Neural cell (in vitro differentiated cells): ENCODE data around the gene ZNF554. TPM values are rescaled to one million over a fixed set of nuclear protein-coding genes. Genes with fewer than 3 reads are reported as not detected.

Experiments
- H2AFZ ChIP-seq: fragments of 200-600, 300-800 bp; sonication (generic), shearing (Covaris generic); 2 replicates; pipeline ENCODE4 v1.6.0; 2014; ENCODE audit warnings: low read depth, mild to moderate bottlenecking, antibody characterized with exemption, low read length, moderate library complexity
- H3F3A ChIP-seq: fragments of 200-600 bp; shearing (Covaris generic); 2 replicates; pipeline ENCODE4 v1.6.1; 2016; ENCODE audit warnings: mild to moderate bottlenecking, moderate library complexity, mixed read lengths, antibody characterized with exemption, low read length; ENCODE audit not compliant: insufficient read depth, poor library complexity, severe bottlenecking
- H3K27ac ChIP-seq: fragments of 200-600, 300-800 bp; sonication (generic), shearing (Covaris generic); 2 replicates; pipeline ENCODE4 v1.5.1; 2014; ENCODE audit warnings: mild to moderate bottlenecking, low read length, moderate library complexity
- H3K27me3 ChIP-seq: fragments of 300-800, 200-600 bp; sonication (generic), shearing (Covaris generic); 2 replicates; pipeline ENCODE4 v1.6.0; 2014; ENCODE audit warnings: mild to moderate bottlenecking, low read depth, low read length, moderate library complexity; ENCODE audit not compliant: insufficient read depth
- H3K36me3 ChIP-seq: fragments of 300-800, 200-600 bp; sonication (generic), shearing (Covaris generic); 2 replicates; pipeline ENCODE4 v1.5.1; 2014; ENCODE audit warnings: mild to moderate bottlenecking, antibody characterized with exemption, low read length, moderate library complexity; ENCODE audit not compliant: insufficient read depth
- H3K4me2 ChIP-seq: fragments of 300-800, 200-600 bp; sonication (generic), shearing (Covaris generic); 2 replicates; pipeline ENCODE4 v1.6.0; 2014; ENCODE audit warnings: mild to moderate bottlenecking, low read length
- H3K4me3 ChIP-seq: fragments of 300-800, 200-600 bp; sonication (generic), shearing (Covaris generic); 2 replicates; pipeline ENCODE4 v1.5.1; 2014; ENCODE audit warnings: mild to moderate bottlenecking, low read length, moderate library complexity
- H3K79me2 ChIP-seq: fragments of 200-600 bp; shearing (Covaris generic); replicated peaks from 2 replicates; pipeline ENCODE4 v1.6.0; 2014; ENCODE audit warnings: mild to moderate bottlenecking, low read length, moderate library complexity; ENCODE audit not compliant: insufficient read depth
- H3K9ac ChIP-seq: fragments of 300-800, 200-600 bp; sonication (generic), shearing (Covaris generic); 2 replicates; pipeline ENCODE4 v1.6.1; 2016; ENCODE audit warnings: mild to moderate bottlenecking, low read length, mixed read lengths
- H3K9me2 ChIP-seq: fragments of 200-600 bp; shearing (Covaris generic); 2 replicates; pipeline ENCODE4 v1.6.1; 2016; ENCODE audit warnings: mild to moderate bottlenecking, low read length, mixed read lengths; ENCODE audit not compliant: insufficient read depth
- H3K9me3 ChIP-seq: fragments of 200-600, 300-800 bp; sonication (generic), shearing (Covaris generic); 2 replicates; pipeline ENCODE4 v1.6.1; 2016; ENCODE audit warnings: mild to moderate bottlenecking, mixed run types, low read length, moderate library complexity, mixed read lengths
- H4K20me1 ChIP-seq: fragments of 200-600 bp; shearing (Covaris generic); 2 replicates; pipeline ENCODE4 v1.6.1; 2016; ENCODE audit warnings: mild to moderate bottlenecking, mixed run types; ENCODE audit not compliant: insufficient read depth
- EP300 ChIP-seq: fragments of 450-650 bp; conservative IDR thresholded peaks from 2 replicates; pipeline ENCODE4 v1.6.1; 2014; ENCODE audit warnings: antibody characterized with exemption, mild to moderate bottlenecking, moderate library complexity; ENCODE audit not compliant: poor library complexity, severe bottlenecking
- EZH2 ChIP-seq: fragments of 200-600, 300-800 bp; shearing (Covaris generic), sonication (generic); IDR thresholded peaks from 2 replicates; pipeline ENCODE4 v1.6.1; 2014; ENCODE audit warnings: antibody characterized with exemption, low read length, borderline replicate concordance, mild to moderate bottlenecking; ENCODE audit not compliant: insufficient read depth, poor library complexity, severe bottlenecking
- MXI1 ChIP-seq: fragments of 450-650 bp; conservative IDR thresholded peaks from 2 replicates; pipeline ENCODE4 v1.6.1; 2014; ENCODE audit warnings: antibody characterized with exemption, mild to moderate bottlenecking; ENCODE audit not compliant: poor library complexity, severe bottlenecking
- POLR2AphosphoS5 ChIP-seq: IDR thresholded peaks from 2 replicates; pipeline ENCODE4 v1.6.1; 2012
- RAD21 ChIP-seq: fragments of 450-650 bp; conservative IDR thresholded peaks from 2 replicates; pipeline ENCODE4 v1.6.1; 2014; ENCODE audit warnings: antibody characterized with exemption, mild to moderate bottlenecking, moderate library complexity
- SMC3 ChIP-seq: fragments of 450-650 bp; conservative IDR thresholded peaks from 2 replicates; pipeline ENCODE4 v1.6.1; 2014; ENCODE audit warnings: antibody characterized with exemption, mild to moderate bottlenecking, moderate library complexity; ENCODE audit not compliant: poor library complexity
- TAF1 ChIP-seq: IDR thresholded peaks from 2 replicates; pipeline ENCODE4 v1.6.1; 2012; ENCODE audit warnings: low read depth
- polyA plus RNA-seq: library from polyadenylated mRNA; depleted of rRNA; stranded (reverse); fragments of >200 nt; gene quantifications from 2 replicates; pipeline ENCODE4 v1.2.3, GENCODE V29; 2014
- TF ChIP-seq, protein P1 (sequence below): fragments of 450-650 bp; IDR thresholded peaks from 2 replicates; pipeline ENCODE4 v1.5.1; 2014; ENCODE audit warnings: antibody characterized with exemption, mild to moderate bottlenecking, moderate library complexity; ENCODE audit not compliant: poor library complexity, severe bottlenecking
- TF ChIP-seq, protein P2 (sequence below): IDR thresholded peaks from 2 replicates; pipeline ENCODE4 v1.6.1; 2012; ENCODE audit warnings: borderline replicate concordance

Gene ZNF554
- polyA plus RNA-seq, 1 donor from 2014 or later = 22.5 TPM

DNA sequence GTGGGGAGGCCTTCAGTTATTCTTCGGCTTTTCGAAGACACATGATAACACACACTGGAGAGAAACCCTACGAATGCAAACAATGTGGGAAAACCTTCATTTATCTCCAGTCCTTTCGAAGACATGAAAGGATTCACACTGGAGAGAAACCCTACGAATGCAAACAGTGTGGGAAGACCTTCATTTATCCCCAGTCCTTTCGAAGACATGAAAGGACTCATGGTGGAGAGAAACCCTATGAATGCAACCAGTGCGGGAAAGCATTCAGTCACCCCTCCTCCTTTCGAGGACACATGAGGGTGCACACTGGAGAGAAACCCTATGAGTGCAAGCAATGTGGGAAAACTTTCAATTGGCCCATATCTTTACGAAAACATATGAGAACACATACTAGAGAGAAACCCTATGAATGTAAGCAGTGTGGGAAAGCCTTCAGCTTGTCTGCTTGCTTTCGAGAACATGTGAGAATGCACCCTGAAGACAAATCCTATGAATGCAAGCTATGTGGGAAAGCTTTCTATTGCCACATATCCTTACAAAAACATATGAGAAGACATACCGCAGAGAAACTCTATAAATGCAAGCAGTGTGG is 33.4 kb downstream of the ZNF554 start:
- H4K20me1 ChIP-seq = no peaks in the 10 kb centered on the region
- H3K36me3 ChIP-seq = peaks cover 30% of the 10 kb centered on the region
- peaks cover 3% of the 10 kb centered on the region for H3K79me2 ChIP-seq
- H2AFZ ChIP-seq = no peak overlapping the region
- H3K9ac ChIP-seq = no peak overlapping the region
- H3K4me3 ChIP-seq = no peak overlapping the region
- H3K27ac ChIP-seq = no peak overlapping the region
- no peaks in the 10 kb centered on the region for H3K27me3 ChIP-seq
- peaks cover 31% of the 10 kb centered on the region for H3K9me3 ChIP-seq
- H3K9me2 ChIP-seq = no peaks in the 10 kb centered on the region
- TF ChIP-seq SMC3 (no peak), TAF1 (no peak), EZH2 (no peak), EP300 (no peak), RAD21 (no peak), MXI1 (no peak), POLR2AphosphoS5 (no peak)
- TF ChIP-seq, protein P1, sequence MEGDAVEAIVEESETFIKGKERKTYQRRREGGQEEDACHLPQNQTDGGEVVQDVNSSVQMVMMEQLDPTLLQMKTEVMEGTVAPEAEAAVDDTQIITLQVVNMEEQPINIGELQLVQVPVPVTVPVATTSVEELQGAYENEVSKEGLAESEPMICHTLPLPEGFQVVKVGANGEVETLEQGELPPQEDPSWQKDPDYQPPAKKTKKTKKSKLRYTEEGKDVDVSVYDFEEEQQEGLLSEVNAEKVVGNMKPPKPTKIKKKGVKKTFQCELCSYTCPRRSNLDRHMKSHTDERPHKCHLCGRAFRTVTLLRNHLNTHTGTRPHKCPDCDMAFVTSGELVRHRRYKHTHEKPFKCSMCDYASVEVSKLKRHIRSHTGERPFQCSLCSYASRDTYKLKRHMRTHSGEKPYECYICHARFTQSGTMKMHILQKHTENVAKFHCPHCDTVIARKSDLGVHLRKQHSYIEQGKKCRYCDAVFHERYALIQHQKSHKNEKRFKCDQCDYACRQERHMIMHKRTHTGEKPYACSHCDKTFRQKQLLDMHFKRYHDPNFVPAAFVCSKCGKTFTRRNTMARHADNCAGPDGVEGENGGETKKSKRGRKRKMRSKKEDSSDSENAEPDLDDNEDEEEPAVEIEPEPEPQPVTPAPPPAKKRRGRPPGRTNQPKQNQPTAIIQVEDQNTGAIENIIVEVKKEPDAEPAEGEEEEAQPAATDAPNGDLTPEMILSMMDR = no peak
- TF ChIP-seq, protein P2, sequence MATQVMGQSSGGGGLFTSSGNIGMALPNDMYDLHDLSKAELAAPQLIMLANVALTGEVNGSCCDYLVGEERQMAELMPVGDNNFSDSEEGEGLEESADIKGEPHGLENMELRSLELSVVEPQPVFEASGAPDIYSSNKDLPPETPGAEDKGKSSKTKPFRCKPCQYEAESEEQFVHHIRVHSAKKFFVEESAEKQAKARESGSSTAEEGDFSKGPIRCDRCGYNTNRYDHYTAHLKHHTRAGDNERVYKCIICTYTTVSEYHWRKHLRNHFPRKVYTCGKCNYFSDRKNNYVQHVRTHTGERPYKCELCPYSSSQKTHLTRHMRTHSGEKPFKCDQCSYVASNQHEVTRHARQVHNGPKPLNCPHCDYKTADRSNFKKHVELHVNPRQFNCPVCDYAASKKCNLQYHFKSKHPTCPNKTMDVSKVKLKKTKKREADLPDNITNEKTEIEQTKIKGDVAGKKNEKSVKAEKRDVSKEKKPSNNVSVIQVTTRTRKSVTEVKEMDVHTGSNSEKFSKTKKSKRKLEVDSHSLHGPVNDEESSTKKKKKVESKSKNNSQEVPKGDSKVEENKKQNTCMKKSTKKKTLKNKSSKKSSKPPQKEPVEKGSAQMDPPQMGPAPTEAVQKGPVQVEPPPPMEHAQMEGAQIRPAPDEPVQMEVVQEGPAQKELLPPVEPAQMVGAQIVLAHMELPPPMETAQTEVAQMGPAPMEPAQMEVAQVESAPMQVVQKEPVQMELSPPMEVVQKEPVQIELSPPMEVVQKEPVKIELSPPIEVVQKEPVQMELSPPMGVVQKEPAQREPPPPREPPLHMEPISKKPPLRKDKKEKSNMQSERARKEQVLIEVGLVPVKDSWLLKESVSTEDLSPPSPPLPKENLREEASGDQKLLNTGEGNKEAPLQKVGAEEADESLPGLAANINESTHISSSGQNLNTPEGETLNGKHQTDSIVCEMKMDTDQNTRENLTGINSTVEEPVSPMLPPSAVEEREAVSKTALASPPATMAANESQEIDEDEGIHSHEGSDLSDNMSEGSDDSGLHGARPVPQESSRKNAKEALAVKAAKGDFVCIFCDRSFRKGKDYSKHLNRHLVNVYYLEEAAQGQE = no peak
- H3K4me2 ChIP-seq = no peak overlapping the region
- no peaks in the 10 kb centered on the region for H3F3A ChIP-seq

- no peak overlapping the region for H3K4me3 ChIP-seq
- H3K9ac ChIP-seq = no peak overlapping the region
- no peak overlapping the region for H3K4me2 ChIP-seq
- TF ChIP-seq SMC3 (no peak), POLR2AphosphoS5 (no peak), RAD21 (no peak), EZH2 (no peak), MXI1 (no peak), TAF1 (no peak), EP300 (no peak)
- TF ChIP-seq, protein P1 = no peak
- TF ChIP-seq, protein P2 = no peak
- no peaks in the 10 kb centered on the region for H3K79me2 ChIP-seq
- H3K27me3 ChIP-seq = no peaks in the 10 kb centered on the region
- H2AFZ ChIP-seq = no peak overlapping the region
- no peak overlapping the region for H3K27ac ChIP-seq
- H4K20me1 ChIP-seq = no peaks in the 10 kb centered on the region
- H3K9me3 ChIP-seq = peaks cover 27% of the 10 kb centered on the region
- H3K9me2 ChIP-seq = no peaks in the 10 kb centered on the region
- H3F3A ChIP-seq = no peaks in the 10 kb centered on the region
- peaks cover 30% of the 10 kb centered on the region for H3K36me3 ChIP-seq
Observed at GRCh38 chr19:2854849-2855248, 35.2 kb downstream of the ZNF554 start.
